ENCODE measurements around the gene MTNR1B. TPM values are rescaled to one million over a fixed set of nuclear protein-coding genes. Genes with fewer than 3 reads are reported as not detected.

MTNR1B gene
- total and polyA plus RNA-seq, 10 of the 15 experiments (the other 5 are each of a cell fraction or from before 2014, with no cell fraction given): not detected

DNA sequence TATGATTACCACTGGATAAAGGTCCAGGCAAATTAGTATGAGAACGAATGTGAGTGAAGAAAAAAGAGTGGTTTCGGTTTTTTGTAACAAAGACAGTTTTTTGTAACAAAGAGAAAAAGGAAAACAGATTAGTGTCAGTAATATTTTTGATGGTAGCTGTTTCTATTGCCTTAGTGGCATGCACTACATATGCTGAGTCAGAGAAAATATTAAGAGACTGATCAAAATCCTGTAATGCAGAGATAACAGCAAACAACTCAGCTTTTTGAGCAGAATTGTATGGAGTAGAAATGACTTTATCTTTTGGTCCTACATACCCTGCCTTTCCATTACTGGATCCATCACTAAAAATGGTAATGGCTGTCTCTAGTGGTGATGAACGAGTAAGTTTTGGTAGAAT lies 22.7 kb upstream of the MTNR1B start:
- Histone ChIP-seq H3K27ac (ENCODE audit: control insufficient read depth, insufficient read depth) (no peak overlapping the region), H4K20me1 (ENCODE audit: control insufficient read depth, insufficient read depth) (no peaks in the 10 kb centered on the region), H3K4me3 (no peak overlapping the region), H3K27me3 (replicated peaks in 1 of 2; ENCODE audit: control insufficient read depth in 2 of 2, insufficient read depth in 2 of 2, low read length in 1 of 2) (no peaks in the 10 kb centered on the region), H3K9ac (ENCODE audit: control insufficient read depth, insufficient read depth, low read length) (no peak overlapping the region), H3K9me3 (replicated peaks; ENCODE audit: control insufficient read depth, insufficient read depth, low read length) (no peaks in the 10 kb centered on the region; the same call in 2 of the 3 replicates), H3K4me1 (ENCODE audit: control insufficient read depth, insufficient read depth, low read length) (no peaks in the 10 kb centered on the region), H3K36me3 (ENCODE audit: control insufficient read depth in 2 of 2, insufficient read depth in 2 of 2, low read length in 1 of 2) (no peaks in the 10 kb centered on the region), H3K4me2 (ENCODE audit: control insufficient read depth, insufficient read depth) (no peak overlapping the region), H2AFZ (ENCODE audit: control insufficient read depth, low read depth, low read length) (no peak overlapping the region), H3K79me2 (ENCODE audit: control insufficient read depth, insufficient read depth, low read length) (no peaks in the 10 kb centered on the region)
- DNase-seq (ENCODE audit: low read depth, low spot score) (no peak), ATAC-seq (no peak), FAIRE-seq (no peak)
- BruUV-seq (replicated peaks): no TSS peak
- ChIA-PET POLR2A (no interaction called here), SMC1A (ENCODE audit: uncharacterized antibody, unreplicated experiment) (no interaction called here), RAD21 (ENCODE audit: unreplicated experiment) (no interaction called here), CTCF (no interaction called here)
- intact Hi-C loops (cut with micrococcal nuclease; ENCODE audit: unreplicated experiment) (no loop called here), in situ Hi-C loops (cut with MboI) (loop anchor here (10.0 kb wide), 1 partner anchor 698 kb away; no protein-coding TSS in a partner anchor)
- 0% methylated on average over 3 of the region's 3 CpGs for WGBS (ENCODE audit: insufficient coverage, insufficient replicate concordance, low lambda C conversion rate, missing lambda C conversion rate)
- TF ChIP-seq TCF7 (IDR thresholded peaks at IDR 0.05; ENCODE audit: borderline replicate concordance): no peak
- TF ChIP-seq MLLT1 (IDR thresholded peaks at IDR 0.05): no peak
- no peak for TF ChIP-seq NRF1 (conservative IDR thresholded peaks at IDR 0.05; ENCODE audit: low read depth, low read length)
- TF ChIP-seq HSF1 (IDR thresholded peaks at IDR 0.05; ENCODE audit: low read depth, low read length): no peak
- no peak for TF ChIP-seq NR2C2 (IDR thresholded peaks at IDR 0.05; ENCODE audit: borderline replicate concordance, control insufficient read depth, insufficient read length, low read depth)
- TF ChIP-seq IKZF2 (IDR thresholded peaks at IDR 0.05): no peak
- no peak for TF ChIP-seq ZNF207 (IDR thresholded peaks at IDR 0.05; ENCODE audit: borderline replicate concordance)
- TF ChIP-seq CREB1 (IDR thresholded peaks at IDR 0.05; ENCODE audit: low read depth): no peak
- TF ChIP-seq, protein P1, sequence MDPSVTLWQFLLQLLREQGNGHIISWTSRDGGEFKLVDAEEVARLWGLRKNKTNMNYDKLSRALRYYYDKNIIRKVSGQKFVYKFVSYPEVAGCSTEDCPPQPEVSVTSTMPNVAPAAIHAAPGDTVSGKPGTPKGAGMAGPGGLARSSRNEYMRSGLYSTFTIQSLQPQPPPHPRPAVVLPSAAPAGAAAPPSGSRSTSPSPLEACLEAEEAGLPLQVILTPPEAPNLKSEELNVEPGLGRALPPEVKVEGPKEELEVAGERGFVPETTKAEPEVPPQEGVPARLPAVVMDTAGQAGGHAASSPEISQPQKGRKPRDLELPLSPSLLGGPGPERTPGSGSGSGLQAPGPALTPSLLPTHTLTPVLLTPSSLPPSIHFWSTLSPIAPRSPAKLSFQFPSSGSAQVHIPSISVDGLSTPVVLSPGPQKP (IDR thresholded peaks at IDR 0.05; ENCODE audit: low read depth, low read length): no peak
- no peak for TF ChIP-seq FOXK2 (IDR thresholded peaks at IDR 0.05)
- TF ChIP-seq BACH1 (IDR thresholded peaks at IDR 0.05; ENCODE audit: borderline replicate concordance): no peak
- TF ChIP-seq IRF4 (IDR thresholded peaks at IDR 0.05; ENCODE audit: low read depth, low read length): no peak
- TF ChIP-seq RUNX3 (IDR thresholded peaks at IDR 0.05; ENCODE audit: low read length): no peak
- TF ChIP-seq, protein P2, sequence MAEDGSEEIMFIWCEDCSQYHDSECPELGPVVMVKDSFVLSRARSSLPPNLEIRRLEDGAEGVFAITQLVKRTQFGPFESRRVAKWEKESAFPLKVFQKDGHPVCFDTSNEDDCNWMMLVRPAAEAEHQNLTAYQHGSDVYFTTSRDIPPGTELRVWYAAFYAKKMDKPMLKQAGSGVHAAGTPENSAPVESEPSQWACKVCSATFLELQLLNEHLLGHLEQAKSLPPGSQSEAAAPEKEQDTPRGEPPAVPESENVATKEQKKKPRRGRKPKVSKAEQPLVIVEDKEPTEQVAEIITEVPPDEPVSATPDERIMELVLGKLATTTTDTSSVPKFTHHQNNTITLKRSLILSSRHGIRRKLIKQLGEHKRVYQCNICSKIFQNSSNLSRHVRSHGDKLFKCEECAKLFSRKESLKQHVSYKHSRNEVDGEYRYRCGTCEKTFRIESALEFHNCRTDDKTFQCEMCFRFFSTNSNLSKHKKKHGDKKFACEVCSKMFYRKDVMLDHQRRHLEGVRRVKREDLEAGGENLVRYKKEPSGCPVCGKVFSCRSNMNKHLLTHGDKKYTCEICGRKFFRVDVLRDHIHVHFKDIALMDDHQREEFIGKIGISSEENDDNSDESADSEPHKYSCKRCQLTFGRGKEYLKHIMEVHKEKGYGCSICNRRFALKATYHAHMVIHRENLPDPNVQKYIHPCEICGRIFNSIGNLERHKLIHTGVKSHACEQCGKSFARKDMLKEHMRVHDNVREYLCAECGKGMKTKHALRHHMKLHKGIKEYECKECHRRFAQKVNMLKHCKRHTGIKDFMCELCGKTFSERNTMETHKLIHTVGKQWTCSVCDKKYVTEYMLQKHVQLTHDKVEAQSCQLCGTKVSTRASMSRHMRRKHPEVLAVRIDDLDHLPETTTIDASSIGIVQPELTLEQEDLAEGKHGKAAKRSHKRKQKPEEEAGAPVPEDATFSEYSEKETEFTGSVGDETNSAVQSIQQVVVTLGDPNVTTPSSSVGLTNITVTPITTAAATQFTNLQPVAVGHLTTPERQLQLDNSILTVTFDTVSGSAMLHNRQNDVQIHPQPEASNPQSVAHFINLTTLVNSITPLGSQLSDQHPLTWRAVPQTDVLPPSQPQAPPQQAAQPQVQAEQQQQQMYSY (CRISPR knock-in tag; IDR thresholded peaks at IDR 0.05): no peak
- no peak for TF ChIP-seq SRF (IDR thresholded peaks at IDR 0.05; ENCODE audit: low read depth in 2 of 2, low read length in 2 of 2)
- TF ChIP-seq SIN3A (IDR thresholded peaks at IDR 0.05; ENCODE audit: low read depth, low read length): no peak
- no peak for TF ChIP-seq BHLHE40 (IDR thresholded peaks at IDR 0.05; ENCODE audit: borderline replicate concordance in 1 of 2, low read depth in 2 of 2, low read length in 1 of 2)
- TF ChIP-seq NFIC (IDR thresholded peaks at IDR 0.05; ENCODE audit: low read depth, low read length): no peak
